ENCODE results near the gene URB1. TPM values are rescaled to one million over a fixed set of nuclear protein-coding genes. Genes with fewer than 3 reads are reported as not detected.

The URB1 gene
- total RNA-seq, 1 donor from 2014 or later = 21.4 TPM

DNA sequence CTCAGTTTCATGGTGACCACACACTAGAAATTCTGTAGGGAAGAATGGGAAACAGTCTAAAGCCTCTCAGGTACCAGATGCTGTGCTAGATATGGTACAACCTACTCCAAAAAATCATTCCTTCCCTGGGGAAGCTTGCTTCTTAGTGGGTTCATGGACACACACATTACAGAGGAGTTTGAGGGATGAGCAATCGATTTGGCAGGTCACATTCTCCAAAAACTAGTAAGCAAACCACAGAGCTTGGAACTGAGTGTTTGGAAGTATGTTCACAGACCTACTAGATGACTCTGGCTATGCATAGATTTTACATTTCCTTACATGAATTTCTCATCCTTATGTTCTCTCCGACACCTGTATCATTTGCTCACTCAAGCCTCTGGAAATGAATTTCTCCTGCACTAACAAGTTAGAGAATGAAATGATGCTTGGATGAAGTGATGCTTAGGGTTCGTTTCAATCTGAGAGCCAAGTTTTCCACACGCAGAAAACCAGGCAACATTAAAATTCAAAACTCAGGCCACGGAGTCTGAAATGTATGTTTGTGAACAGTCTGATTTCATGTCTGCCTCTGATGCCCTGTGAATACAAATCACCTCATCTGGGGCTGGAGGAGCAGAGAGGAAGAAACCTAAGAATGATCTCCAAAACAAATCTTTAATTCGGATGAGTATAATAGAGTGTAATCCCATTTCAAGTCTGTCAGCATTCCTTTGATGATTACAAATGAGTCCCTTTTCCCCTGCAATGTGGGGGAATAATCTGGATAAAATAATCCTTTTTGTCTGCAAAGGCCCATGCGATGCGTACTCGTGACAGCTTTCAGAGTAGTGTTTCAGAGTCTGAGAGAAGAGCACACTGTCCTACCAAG lies 30.7 kb upstream of the URB1 start:
- no peaks in the 10 kb centered on the region for H3K4me1 ChIP-seq (ENCODE audit: control insufficient read depth in 3 of 3, insufficient read depth in 3 of 3, low read length in 3 of 3)
- H3K36me3 ChIP-seq (ENCODE audit: control insufficient read depth in 3 of 3, insufficient read depth in 3 of 3, low read length in 3 of 3) = no peaks in the 10 kb centered on the region
- no peak overlapping the region for H3K27ac ChIP-seq (ENCODE audit: low read depth, low read length)
- no peaks in the 10 kb centered on the region for H3K27me3 ChIP-seq (ENCODE audit: control insufficient read depth in 3 of 3, insufficient read depth in 3 of 3, low read length in 3 of 3)
- no peak overlapping the region for H3K9ac ChIP-seq (ENCODE audit: low read depth in 1 of 3, low read length in 3 of 3)
- H3K4me3 ChIP-seq (ENCODE audit: low read length in 3 of 3) = no peak overlapping the region
- no peaks in the 10 kb centered on the region for H3K9me3 ChIP-seq (ENCODE audit: control insufficient read depth in 3 of 3, low read length in 3 of 3)

DNA sequence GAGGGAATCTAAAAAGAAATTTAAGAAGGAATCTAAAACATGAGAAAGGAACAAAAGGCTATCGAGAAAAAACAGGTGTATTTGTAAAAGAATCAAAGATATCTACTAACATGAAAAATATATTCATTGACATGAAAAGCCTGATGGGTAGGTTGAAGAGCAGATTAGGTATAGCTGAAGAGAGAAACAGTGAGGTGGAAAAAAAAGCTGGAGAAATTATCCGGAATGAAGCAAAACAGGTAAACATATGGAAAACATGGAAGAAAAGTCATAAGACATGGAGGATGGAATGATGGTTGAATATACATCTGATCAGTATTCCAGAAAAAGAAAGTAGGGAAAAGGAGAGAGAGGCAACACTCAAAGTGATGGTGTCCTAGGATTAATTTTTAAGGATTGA lies 29.3 kb upstream of the URB1 start:
- H3K4me1 ChIP-seq (ENCODE audit: control insufficient read depth in 3 of 3, insufficient read depth in 3 of 3, low read length in 3 of 3) = no peaks in the 10 kb centered on the region
- H3K4me3 ChIP-seq (ENCODE audit: low read length in 3 of 3) = no peak overlapping the region
- no peak overlapping the region for H3K9ac ChIP-seq (ENCODE audit: low read depth in 1 of 3, low read length in 3 of 3)
- no peak overlapping the region for H3K27ac ChIP-seq (ENCODE audit: low read depth, low read length)
- no peaks in the 10 kb centered on the region for H3K27me3 ChIP-seq (ENCODE audit: control insufficient read depth in 3 of 3, insufficient read depth in 3 of 3, low read length in 3 of 3)
- no peaks in the 10 kb centered on the region for H3K9me3 ChIP-seq (ENCODE audit: control insufficient read depth in 3 of 3, low read length in 3 of 3)
- no peaks in the 10 kb centered on the region for H3K36me3 ChIP-seq (ENCODE audit: control insufficient read depth in 3 of 3, insufficient read depth in 3 of 3, low read length in 3 of 3)

DNA sequence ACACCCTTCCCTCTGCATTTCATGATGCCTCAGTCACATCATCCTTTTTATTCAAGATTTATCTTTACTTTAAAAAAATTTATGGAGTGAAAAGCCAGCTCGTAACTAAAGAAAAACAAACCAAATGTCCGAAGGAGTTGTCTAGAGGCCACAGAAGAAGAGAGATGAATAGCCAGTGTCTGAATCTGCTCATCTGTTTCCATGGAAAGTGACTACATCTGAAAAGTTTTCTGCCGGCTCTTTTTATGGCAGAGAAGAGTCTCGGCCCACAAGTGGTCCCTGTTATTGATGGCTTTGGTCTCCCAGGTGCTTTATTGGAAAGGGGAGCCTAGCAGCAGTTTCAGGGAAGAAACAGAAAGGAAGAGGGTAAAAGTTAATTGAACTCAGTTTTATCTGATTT lies 25.3 kb upstream of the URB1 start:
- H3K4me3 ChIP-seq (ENCODE audit: low read length in 3 of 3) = no peak overlapping the region
- H3K27me3 ChIP-seq (ENCODE audit: control insufficient read depth in 3 of 3, insufficient read depth in 3 of 3, low read length in 3 of 3) = no peaks in the 10 kb centered on the region
- no peaks in the 10 kb centered on the region for H3K36me3 ChIP-seq (ENCODE audit: control insufficient read depth in 3 of 3, insufficient read depth in 3 of 3, low read length in 3 of 3)
- no peak overlapping the region for H3K27ac ChIP-seq (ENCODE audit: low read depth, low read length)
- no peaks in the 10 kb centered on the region for H3K9me3 ChIP-seq (ENCODE audit: control insufficient read depth in 3 of 3, low read length in 3 of 3)
- H3K9ac ChIP-seq (ENCODE audit: low read depth in 1 of 3, low read length in 3 of 3) = no peak overlapping the region
- peaks cover 2 to 11% (median 6%) of the 10 kb centered on the region in 3 donors for H3K4me1 ChIP-seq (ENCODE audit: control insufficient read depth in 3 of 3, insufficient read depth in 3 of 3, low read length in 3 of 3)

DNA sequence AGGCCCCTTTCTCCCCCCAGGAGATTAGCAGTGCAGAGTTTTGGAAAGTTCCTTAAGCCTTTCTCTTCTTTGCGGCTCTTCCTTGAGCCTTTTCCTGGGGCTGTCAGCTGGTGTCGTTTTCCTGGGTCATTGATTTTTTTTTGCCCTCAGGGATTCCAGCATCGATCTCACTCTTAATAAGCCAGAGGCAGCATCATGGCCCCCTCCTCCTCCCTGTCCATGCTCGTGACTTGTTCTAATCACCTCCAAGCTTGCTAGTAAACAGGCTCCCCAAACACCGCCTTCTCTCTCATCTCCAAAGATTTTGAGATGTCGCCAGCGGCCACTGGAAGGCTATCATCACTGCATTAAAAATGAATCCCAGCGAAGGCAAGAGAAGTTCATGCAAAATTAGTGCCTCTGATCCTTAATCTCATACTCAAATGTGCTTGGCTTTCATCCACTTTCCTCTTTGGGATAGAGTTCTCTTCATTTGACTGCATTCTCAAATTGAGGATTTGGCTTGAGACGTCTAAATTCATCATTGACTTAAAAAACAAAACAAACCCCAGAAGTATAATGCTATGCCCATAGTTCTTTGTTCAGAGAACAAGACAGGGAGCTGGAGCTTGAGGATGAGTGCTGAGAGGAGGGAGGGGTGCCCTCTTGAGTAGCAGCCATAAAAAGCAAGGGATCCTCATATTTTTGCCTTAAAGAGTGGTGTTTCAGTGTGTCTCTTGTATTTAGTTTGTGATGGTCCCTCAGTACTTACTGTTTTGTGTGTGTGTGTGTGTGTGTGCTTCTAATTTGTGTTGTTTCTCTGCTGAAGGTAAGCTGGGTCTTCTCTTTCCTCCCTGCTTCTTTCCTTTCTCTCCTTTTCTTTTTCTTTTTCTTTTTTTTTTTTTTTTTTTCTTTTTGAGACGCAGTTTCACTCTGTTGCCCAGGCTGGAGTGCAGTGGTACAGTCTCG lies 22.9 kb upstream of the URB1 start:
- H3K9ac ChIP-seq (ENCODE audit: low read depth in 1 of 3, low read length in 3 of 3) = peak overlapping the region in 1 of 3 donors; percentile 26
- H3K4me3 ChIP-seq (ENCODE audit: low read length in 3 of 3) = no peak overlapping the region
- no peaks in the 10 kb centered on the region for H3K36me3 ChIP-seq (ENCODE audit: control insufficient read depth in 3 of 3, insufficient read depth in 3 of 3, low read length in 3 of 3)
- peaks cover 6 to 25% (median 18%) of the 10 kb centered on the region in 3 donors for H3K4me1 ChIP-seq (ENCODE audit: control insufficient read depth in 3 of 3, insufficient read depth in 3 of 3, low read length in 3 of 3)
- no peaks in the 10 kb centered on the region for H3K27me3 ChIP-seq (ENCODE audit: control insufficient read depth in 3 of 3, insufficient read depth in 3 of 3, low read length in 3 of 3)
- no peaks in the 10 kb centered on the region for H3K9me3 ChIP-seq (ENCODE audit: control insufficient read depth in 3 of 3, low read length in 3 of 3)
- H3K27ac ChIP-seq (ENCODE audit: low read depth, low read length) = no peak overlapping the region

DNA sequence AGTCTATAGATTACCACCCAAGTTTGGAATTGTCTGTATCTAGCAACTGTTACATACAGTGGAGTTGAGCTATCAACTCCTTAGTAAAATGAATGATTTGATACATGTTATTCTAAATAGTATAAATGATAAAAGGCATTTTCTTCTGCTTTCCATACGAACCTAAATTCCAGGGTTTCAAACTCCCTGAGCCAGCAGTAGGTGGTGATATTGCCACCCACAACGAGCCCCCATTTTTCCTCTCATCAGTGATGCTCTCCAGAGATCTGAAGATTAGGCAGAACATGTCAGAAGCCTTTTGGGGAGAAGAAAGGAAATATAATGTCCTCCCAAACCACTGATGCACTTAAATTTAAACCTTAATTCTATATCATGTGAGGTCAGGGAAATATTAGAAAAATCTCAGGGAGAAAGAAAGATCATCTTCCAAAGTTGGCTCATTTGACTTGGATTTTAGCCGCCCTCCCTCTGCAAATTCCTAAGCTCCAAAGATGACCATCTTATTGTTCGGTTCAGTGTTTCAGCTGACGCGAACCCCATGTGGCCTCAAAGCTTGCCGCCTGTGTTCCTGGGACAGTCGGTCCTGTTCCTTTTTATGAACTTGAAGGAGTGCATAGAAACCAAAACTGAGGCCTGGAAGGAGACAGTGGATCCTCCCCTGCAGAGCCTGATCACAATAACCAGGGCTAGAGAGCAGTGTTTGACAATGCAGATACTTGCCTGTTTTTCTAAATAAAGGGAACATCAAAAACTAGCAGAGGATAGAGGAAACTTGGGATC lies 22.0 kb upstream of the URB1 start:
- Histone ChIP-seq H3K36me3 (ENCODE audit: control insufficient read depth in 3 of 3, insufficient read depth in 3 of 3, low read length in 3 of 3) (no peaks in the 10 kb centered on the region), H3K4me3 (ENCODE audit: low read length in 3 of 3) (no peak overlapping the region), H3K4me1 (ENCODE audit: control insufficient read depth in 3 of 3, insufficient read depth in 3 of 3, low read length in 3 of 3) (peaks cover 9 to 26% (median 18%) of the 10 kb centered on the region in 3 donors)

DNA sequence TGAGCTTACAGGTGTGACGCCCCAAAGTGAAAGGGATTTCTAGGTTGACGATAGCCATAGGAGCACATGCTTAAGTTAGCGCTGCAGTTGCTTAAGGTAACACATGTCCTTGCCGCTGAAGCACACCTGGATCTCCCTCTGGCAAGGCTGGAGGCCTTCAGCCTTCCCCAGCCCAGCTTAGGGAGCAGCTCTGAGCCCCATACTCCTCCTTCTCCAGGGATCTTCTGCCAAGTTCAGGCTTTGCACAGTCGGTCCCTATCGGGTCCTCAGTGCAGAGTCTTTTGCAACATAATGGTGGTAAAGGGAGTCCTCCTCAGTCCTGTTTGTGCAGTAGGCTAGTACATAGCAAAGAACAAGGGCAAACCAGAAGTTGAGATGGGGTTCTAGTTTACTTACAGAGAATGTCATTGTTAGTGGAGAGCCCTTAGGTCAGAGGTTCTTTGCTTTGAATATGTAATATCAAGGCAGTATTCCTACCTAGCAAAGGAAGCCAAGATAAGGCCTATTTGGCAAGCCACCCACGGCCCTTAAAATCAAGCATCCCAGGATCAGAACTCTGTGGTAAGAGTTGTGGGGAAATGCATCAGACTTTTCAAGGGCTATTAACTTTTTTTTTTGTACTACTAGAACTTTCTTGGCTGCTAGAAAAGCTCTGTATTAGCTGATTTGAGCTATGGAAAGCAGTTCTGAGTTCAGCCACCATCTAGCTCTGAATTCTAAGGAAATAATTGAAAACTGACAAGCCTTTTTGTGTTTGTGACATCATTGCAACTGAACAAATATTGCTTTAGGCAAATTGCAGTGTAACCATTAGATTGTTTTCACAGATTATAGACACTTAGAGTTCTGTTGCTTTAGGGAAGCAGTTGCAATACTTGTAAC lies 21.1 kb upstream of the URB1 start:
- peaks cover 9 to 26% (median 18%) of the 10 kb centered on the region in 3 donors for H3K4me1 ChIP-seq (ENCODE audit: control insufficient read depth in 3 of 3, insufficient read depth in 3 of 3, low read length in 3 of 3)

More for the DNA sequence above, 22.0 kb upstream of the URB1 start:
- H3K9me3 ChIP-seq (ENCODE audit: control insufficient read depth in 3 of 3, low read length in 3 of 3) = no peaks in the 10 kb centered on the region
- no peak overlapping the region for H3K27ac ChIP-seq (ENCODE audit: low read depth, low read length)
- peak overlapping the region in 1 of 3 donors; percentile 26 for H3K9ac ChIP-seq (ENCODE audit: low read depth in 1 of 3, low read length in 3 of 3)
- H3K27me3 ChIP-seq (ENCODE audit: control insufficient read depth in 3 of 3, insufficient read depth in 3 of 3, low read length in 3 of 3) = no peaks in the 10 kb centered on the region

DNA sequence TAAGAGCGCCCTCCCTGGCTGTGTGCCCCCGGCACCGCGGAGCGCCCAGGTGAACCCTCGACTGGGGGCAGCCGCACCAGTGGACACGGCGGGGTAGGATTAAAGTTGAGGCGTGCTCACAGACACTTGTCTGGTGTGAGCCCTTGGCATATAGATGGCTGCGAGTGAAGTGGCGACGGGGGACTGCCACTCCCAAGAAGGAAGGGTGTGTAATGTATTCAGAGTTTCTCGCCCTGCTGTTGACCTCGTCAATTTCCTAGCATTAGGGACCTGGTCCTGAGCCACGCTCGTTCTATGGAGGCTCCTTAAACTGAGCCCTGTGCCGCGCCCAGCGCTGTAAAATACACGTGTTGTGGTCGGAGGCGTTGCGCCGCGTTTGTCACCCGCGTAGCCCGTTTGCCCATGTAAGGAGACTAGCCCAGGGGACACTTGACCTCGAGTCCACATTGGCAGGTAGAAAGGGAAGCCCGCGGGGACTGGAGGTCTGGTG lies 20.2 kb upstream of the URB1 start:
- Histone ChIP-seq H3K36me3 (ENCODE audit: control insufficient read depth in 3 of 3, insufficient read depth in 3 of 3, low read length in 3 of 3) (no peaks in the 10 kb centered on the region), H3K27ac (ENCODE audit: low read depth, low read length) (peak overlapping the region; percentile 92), H3K4me3 (ENCODE audit: low read length in 3 of 3) (peak overlapping the region; percentile 82 to 86 (median 84)), H3K4me1 (ENCODE audit: control insufficient read depth in 3 of 3, insufficient read depth in 3 of 3, low read length in 3 of 3) (peaks cover 9 to 26% (median 18%) of the 10 kb centered on the region in 3 donors), H3K9ac (ENCODE audit: low read depth in 1 of 3, low read length in 3 of 3) (peak overlapping the region; percentile 81 to 90 (median 88)), H3K27me3 (ENCODE audit: control insufficient read depth in 3 of 3, insufficient read depth in 3 of 3, low read length in 3 of 3) (no peaks in the 10 kb centered on the region), H3K9me3 (ENCODE audit: control insufficient read depth in 3 of 3, low read length in 3 of 3) (no peaks in the 10 kb centered on the region)

More for the DNA sequence above, 21.1 kb upstream of the URB1 start:
- Histone ChIP-seq H3K36me3 (ENCODE audit: control insufficient read depth in 3 of 3, insufficient read depth in 3 of 3, low read length in 3 of 3) (no peaks in the 10 kb centered on the region), H3K9me3 (ENCODE audit: control insufficient read depth in 3 of 3, low read length in 3 of 3) (no peaks in the 10 kb centered on the region), H3K9ac (ENCODE audit: low read depth in 1 of 3, low read length in 3 of 3) (peak overlapping the region; percentile 35 to 90 (median 88)), H3K4me3 (ENCODE audit: low read length in 3 of 3) (peak overlapping the region; percentile 82 to 86 (median 84)), H3K27me3 (ENCODE audit: control insufficient read depth in 3 of 3, insufficient read depth in 3 of 3, low read length in 3 of 3) (no peaks in the 10 kb centered on the region), H3K27ac (ENCODE audit: low read depth, low read length) (peak overlapping the region; percentile 92)

DNA sequence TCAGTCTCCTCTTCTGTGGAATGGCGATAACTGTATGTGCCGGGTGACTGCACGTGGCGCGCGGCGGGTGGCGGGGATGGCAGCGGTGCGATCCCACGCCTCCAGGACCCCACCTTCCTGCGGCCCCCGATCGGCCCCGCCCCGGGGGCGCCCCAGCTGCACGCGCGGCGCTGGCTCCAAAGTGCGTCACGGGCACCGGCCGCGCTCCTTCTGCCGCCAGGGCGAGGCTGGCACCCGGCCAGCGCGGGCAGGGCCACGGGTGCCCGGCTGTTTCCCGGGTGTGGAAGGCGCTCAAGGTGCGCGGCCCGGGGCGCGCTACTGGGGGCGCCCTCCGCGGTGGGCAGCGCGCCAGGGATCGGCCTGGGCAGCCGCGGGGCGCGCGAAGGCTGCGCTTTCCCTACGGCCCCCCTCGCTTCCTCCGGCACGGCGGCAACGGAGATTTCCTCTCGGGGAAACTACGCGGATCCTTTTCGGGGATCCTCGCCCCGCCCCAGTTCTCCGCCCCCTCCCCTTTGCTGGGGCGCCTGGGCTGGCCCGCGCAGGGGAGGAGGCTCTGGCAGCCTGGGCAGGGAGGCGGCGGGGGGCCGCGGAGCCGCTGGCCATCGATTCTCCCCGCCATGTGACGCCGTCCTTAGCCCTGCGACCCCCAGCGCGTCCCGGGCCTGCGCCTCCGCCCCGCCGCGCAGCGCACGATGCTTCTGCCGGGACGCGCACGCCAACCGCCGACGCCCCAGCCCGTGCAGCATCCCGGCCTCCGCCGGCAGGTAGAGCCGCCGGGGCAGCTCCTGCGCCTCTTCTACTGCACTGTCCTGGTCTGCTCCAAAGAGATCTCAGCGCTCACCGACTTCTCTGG lies 19.6 kb upstream of the URB1 start, which contains the start of gene EVA1C:
Gene EVA1C (plus strand): TSS at position 545 of the 853 bp plus-strand sequence. CDS start 148 bp downstream, at position 693.
- Histone ChIP-seq H3K27me3 (ENCODE audit: control insufficient read depth in 3 of 3, insufficient read depth in 3 of 3, low read length in 3 of 3) (no peaks in the 10 kb centered on the region), H3K4me3 (ENCODE audit: low read length in 3 of 3) (peak within 1 kb of the TSS; percentile 82 to 86 (median 84)), H3K9me3 (ENCODE audit: control insufficient read depth in 3 of 3, low read length in 3 of 3) (no peaks in the 10 kb centered on the region), H3K9ac (ENCODE audit: low read depth in 1 of 3, low read length in 3 of 3) (peak within 1 kb of the TSS; percentile 81 to 90 (median 88)), H3K36me3 (ENCODE audit: control insufficient read depth in 3 of 3, insufficient read depth in 3 of 3, low read length in 3 of 3) (no peaks in the 10 kb centered on the region), H3K4me1 (ENCODE audit: control insufficient read depth in 3 of 3, insufficient read depth in 3 of 3, low read length in 3 of 3) (peaks cover 9 to 26% (median 18%) of the 10 kb centered on the region in 3 donors), H3K27ac (ENCODE audit: low read depth, low read length) (peak within 1 kb of the TSS; percentile 92)

All from skeletal muscle tissue (tissue), 4 donors.